Astrocyte of the hippocampus (primary cell): ENCODE results near the gene TXNRD1.
A peak's percentile ranks its signal among the peaks of the same experiment; 100 is the strongest.
"Not testable (repeated sequence)": the region's sequence is repeated elsewhere in the genome, so short reads cannot be mapped to it uniquely, and the experiment has no call there.

Experiments
- DNase-seq: peaks from one replicate; pipeline ENCODE4 v3.0.0; 2011; ENCODE audit warnings: low read depth, low spot score

The TXNRD1 gene

DNA sequence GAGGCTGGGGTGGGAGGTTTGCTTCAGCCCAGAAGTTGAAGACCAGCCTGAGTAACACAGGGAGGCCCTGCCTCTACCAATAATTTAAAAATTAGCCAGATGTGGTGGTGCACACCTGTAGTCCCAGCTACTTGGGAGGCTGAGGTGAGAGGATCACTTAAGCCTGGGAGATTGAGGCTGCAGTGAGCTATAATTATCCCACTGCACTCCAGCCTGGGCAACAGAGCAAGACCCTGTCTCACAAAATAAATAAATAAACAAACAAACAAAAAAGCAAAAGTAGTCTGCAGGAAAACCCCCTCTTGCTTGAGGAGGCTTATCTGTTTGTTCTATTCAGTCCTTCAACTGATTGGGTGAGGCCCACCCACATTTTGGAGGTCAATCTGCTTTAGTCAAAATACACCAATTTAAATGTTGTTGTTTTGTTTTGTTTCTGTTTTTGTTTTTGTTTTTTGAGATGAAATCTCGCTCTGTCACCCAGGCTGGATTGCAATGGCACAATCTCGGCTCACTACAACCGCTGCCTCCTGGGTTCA is 24.9 kb upstream of the TXNRD1 start:
- no peak for DNase-seq

DNA sequence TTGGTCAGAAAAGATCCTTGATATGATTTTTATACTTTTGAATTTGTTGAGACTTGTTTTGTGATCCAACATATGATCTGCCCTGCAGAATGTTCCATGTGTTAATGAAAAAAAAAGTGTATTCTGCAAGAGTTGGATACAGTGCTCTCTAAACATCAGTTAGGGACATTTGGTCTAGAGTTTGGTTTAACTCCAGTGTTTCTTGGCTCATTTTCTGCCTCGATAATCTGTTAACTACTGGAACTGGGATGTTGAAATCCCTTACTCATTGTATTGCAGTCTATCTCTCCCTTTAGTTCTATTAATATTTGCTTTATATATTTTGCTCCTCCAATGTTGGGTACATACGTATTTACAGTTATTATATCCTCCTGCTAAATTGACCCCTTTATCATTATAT is 18.3 kb upstream of the TXNRD1 start:
- peak; percentile 30 for DNase-seq

DNA sequence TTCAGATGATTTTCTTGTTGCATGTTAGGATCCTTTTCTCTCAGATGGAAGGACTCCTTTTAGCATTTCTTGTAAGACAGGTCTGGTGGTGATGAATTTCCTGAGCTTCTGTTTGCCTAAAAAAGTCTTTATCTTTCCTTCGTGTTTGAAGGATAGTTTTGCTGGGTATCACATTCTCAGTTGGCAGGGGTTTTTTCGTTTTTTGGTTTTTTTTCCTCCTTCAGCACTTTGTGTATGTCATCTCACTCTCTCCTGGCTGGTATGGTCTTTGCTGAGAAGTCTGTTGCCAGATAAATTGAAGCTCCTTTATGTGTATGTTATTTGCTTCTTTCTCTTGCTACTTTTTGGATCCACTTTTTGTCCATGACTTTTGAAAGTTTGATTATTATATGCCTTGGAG is 15.6 kb upstream of the TXNRD1 start:
- no peak for DNase-seq

DNA sequence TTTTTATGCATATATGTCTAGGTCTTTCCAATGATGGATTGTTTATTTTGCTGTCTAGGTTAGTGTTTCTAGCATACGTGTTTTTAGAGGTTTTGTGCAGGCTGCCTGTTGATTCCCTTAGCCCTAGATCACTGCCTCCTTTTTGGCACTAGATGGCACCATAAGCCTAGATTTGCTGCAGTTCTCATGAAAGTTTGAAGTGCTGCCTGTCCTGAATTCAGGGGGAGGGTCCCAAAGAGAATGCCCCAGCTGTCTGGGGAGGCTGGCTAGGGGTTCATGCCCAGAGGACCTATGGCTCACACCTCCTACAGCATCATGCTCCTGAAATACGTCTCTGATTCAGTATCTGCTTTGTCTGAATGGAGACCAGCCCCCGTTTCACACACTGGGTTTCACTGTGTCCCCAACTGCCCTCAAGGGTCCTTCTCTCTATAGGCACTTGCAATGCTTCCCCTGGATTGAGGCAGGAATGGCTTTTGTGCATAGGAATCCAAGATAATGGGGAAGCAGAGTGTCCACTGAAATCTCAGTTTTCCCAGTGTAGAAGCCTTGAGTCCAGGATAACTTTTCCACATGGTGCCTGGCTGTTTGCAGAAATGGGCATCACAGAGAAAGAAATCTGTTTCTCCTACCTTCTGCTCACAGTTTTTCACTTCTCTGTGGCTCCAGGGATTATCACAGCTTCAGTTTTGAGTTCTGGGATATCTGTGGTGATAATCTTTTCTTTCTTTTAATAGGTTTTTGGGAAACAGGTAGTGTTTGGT is 14.2 kb upstream of the TXNRD1 start:
- DNase-seq = peak; percentile 79

DNA sequence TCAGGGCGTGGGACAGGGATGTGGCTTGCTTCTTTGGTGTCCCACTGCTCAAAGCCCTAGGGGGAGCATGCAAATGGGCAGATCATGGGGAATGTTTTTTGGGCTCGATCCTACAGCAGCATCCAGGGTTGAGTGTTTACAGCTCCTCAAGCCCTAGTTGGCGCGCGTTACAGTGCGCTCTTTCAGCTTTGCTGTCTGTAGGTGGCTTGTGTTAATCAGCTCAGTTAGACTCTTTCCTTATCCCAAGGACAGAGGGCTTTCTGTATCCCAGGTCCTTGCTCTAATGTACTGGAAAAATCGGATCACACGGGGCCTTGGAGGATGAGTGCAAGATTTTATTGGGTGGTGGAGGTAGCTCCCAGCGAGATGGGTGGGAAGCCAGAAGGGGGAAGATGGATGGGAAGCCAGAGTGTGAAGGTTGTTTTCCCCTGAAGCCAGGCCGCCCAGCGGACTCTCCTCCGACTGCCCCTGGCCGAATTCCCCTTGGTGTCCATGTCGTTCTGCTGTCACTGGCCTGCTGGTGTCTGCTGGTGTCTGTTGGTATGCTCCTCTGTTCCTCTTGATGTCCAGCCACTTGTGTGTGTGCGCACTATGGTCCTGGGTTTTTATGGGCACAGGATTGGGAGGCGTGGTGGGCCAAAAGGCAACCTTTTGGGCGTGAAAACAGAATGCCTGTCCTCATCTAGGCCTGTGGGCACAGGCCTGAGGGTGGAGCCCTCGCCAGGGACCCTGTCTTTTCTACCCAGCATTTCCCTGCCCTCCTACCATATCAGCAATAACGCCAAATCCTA is 10.7 kb upstream of the TXNRD1 start:
- no peak for DNase-seq

DNA sequence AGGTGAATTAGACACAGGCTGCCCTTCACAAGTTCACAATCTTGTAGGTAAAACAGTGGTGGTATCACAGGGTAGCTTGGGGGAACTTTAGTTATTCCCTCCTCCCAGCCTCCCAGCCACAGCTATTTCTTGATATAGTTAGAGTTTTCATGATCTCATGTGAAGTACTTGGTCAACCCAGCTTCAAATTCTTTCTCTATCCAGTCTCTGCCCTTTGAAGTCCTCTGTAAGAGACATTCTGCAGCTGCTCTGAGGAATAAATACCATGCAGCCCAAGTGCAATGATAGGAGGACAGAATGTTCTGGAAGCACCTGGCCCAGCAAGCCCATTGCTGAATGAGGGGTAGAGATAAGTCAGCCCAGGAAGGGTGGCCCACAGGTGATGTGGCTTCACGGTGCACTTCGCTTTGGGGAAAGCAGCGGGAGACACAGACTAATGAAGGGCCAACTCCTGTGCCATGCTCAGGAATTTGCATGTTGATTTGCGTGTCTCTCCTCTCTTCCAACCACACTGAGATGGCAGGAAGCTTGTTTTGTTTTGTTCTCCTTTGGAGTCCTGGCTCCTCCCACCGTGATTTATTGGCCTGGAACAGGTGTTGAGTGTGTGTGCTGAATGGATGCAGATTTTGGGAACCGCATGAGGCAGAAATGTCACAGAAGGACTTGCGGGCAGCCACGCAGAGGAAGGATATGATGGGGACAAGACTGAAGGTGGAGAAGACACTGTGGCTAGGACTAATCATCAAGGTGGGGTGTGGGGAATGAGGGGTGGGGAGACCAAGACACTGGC is 8.0 kb upstream of the TXNRD1 start:
- DNase-seq = no peak

DNA sequence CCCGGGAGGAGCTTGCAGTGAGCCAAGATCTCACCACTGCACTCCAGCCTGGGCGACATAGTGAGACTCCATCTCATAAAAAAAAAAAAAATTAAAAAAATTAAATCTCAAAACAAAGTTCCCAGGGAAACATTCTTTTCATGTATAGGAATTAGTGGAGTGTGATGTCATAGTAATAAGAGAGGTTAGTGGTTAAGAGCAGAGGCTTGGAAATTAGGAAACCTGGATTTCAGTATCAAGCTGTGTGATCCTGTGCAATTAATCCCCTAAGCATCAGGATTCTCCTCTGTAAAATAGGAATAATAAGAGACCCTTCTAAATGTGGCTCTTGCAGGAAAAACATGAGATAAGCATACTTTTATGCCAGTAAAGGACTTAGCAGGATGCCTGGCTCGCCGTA is 3.1 kb upstream of the TXNRD1 start:
- DNase-seq = no peak

DNA sequence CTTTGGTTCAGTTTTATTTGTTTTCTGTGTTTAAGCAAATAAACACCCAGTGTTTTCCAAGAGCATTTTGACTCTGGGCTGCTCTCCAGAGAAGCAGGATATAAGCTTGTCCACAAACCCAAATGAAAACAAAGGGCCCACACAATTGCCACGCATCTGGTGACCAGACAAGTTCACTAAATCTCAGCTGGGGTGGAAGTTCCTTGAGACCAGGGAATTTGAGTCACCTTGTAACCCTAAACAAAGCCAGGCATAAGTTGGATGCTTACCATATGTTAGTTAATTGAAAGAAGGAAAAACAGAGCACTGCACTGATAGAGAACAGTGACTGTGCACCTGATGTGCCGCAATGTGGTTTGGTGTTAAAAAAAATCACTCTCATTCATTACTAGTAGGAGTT is 1.6 kb upstream of the TXNRD1 start:
- DNase-seq = peak; percentile 51

DNA sequence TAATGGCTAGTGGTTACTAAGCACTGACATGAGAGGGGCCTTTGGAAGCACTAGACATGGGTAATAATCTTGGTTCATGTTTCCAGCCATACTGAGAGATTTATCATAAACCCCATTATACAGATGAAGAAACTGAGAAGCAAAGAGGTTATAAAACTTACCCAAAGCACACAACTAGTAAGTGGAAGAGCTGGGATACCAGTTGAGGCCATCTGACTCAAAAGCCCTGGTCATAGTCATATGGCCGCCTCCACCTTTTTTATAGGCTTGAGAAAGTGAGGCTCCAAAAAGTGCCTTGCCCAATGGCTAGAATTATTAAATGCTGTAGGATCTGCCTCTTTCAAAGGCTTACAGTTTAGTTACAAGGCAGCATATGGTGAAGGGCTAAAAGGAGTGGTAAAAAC is 944 bp downstream of the TXNRD1 start:
- DNase-seq = no peak

DNA sequence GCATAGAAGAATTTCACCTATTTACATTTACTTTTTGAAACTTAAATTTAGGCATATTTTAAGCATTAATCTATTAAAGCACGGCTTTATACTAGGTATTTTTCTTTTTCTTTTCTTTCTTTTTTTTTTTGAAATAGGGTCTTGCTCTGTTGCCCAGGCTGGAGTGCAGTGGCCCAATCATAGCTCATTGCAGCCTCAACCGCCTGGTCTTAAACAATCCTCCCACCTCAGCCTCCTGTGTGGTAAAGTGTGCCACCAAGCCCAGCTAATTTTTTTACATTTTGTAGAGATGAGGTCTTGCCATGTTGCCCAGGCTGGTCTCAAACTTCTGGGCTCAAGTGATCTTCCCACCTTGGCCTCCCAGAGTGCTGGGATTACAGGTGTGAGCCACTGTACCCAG is 2.9 kb downstream of the TXNRD1 start:
- not testable (repeated sequence) for DNase-seq

DNA sequence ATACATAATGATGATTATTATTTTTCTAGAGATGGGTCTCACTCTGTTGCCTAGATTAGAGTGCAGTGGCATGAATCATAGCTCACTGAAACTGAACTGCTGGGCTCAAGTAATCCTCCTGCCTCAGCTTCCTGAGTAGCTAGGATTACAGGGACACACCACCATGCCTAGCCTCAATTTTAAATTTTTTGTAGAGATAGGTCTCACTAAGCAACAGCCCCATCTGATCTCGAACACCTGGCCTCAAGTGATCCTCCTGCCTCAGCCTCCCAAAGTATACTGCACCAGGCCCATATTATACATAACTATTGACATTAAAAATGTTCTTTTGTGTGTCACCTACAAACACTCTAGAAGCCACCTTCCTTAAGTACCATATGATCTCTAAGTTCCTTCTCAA is 3.4 kb downstream of the TXNRD1 start:
- DNase-seq = no peak

DNA sequence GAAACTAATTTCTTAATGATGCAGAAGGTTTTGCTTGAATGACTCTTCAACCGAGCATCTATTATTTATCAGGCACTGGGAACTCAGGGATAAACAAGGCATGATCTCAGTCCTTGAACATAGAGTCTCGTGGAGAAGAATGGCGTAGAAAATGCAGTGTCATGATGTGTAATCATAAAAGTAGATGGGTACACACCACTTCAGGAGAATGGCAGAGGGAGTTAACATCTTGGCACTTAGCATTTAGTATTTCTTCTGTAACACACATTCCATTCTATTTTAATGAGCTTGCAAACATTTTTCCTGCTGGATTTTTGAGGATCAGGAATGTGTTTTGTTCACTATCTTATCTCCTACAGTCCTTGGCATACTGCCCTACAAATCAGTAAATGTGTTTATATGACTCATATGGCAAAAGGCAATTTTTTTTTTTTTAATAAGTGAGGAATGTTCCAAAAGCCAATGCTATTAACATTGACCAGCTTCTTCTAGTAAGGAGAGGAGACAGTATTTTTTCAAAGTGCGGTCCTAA is 3.8 kb downstream of the TXNRD1 start:
- DNase-seq = peak; percentile 89

DNA sequence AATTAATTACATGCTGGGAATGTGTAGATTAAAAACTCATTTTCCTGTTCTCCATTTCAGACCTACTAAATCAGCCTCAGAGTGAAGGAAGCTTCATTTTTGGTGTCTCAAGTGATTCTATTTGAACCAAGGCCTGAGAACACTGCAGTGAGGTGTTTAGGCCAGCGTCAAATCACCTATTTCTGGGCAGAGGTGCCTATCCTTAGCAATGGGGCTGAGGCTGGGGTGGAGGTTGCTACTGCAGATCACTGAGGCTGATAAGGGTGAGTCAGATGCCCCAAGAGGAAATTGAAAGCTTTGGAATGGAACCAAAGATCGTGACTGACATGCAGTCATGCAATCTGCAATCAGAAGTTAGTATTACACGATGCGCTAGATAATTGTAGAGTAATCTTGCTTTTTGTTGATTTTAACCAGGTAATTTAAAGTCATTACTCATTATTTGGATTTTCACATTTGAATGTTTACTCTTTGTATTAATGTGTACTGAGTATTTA is 4.4 kb downstream of the TXNRD1 start:
- DNase-seq = peak; percentile 72

DNA sequence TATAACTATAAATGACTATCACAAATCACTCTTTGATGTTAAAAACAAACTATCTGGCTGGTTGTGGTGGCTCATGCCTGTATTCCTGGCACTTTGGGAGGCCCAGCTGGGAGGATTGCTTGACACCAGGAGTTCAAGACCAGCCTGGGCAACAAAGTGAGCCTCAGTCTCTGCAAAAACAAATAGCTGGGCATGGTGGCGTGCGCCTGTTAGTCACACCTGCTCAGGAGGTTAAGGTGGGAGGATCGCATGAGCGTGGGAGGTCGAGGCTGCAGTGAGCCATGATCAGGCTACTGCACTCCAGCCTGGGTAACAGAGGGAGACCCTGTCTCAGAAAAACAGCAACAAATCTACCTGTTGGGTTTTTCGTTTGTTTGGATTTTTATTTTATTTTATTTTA is 5.4 kb downstream of the TXNRD1 start:
- DNase-seq = no peak

DNA sequence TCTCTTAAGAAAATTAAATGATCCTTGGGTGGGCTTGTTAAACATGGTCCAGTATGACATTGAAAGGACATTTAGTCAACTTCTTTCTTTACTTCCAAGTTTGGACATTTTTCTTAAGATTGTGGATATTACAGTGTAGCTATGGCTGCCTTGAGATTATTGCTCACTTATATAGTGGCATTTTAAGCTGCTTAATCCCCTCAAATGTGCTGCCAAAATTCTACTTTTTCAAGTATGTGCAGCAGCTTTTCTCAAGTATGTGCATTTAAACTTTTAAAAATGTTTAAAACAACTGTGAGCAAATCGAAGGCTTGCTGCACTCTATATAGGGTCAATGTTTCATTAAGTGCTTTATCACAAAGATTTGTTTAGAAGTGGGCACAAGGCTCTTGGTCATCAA is 7.4 kb downstream of the TXNRD1 start:
- DNase-seq = no peak

DNA sequence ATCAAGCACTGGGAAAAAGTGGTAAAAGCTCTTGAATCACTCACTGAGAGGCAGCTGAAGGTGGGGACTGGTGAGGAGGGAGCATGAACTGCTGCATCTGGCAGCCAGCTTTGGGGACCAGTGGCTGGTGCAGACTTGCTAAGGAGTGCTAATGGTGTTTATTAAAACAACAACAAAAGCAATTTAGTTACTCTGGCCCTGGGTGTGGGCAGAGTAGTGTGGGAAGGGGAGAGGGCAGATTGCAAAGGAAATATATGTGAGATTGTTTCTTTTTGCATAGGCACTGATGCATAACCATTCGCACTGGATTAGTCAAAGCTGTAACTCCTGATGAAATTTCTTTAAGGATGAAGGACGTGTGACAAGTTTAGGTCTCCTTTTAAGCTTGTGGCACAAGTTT is 8.1 kb downstream of the TXNRD1 start:
- no peak for DNase-seq

DNA sequence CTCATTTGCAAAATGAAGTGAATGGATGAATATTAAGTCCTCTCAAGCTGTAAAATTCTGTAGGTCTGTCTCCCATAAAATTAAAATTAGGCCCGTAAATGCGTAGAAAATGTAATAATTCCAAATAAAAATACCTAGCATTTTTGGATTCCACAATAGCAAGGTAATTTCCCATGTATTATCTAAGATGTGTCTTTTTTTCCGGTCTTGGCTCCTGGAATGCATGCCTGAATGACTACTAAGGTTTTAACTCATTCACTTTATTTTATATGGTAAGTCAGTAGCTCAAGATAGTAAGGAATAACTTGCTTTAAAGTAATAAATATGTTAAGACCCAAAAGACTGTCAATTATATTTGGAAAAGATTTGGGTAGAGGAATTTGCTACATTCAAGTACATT is 11.1 kb downstream of the TXNRD1 start:
- DNase-seq = peak; percentile 20

DNA sequence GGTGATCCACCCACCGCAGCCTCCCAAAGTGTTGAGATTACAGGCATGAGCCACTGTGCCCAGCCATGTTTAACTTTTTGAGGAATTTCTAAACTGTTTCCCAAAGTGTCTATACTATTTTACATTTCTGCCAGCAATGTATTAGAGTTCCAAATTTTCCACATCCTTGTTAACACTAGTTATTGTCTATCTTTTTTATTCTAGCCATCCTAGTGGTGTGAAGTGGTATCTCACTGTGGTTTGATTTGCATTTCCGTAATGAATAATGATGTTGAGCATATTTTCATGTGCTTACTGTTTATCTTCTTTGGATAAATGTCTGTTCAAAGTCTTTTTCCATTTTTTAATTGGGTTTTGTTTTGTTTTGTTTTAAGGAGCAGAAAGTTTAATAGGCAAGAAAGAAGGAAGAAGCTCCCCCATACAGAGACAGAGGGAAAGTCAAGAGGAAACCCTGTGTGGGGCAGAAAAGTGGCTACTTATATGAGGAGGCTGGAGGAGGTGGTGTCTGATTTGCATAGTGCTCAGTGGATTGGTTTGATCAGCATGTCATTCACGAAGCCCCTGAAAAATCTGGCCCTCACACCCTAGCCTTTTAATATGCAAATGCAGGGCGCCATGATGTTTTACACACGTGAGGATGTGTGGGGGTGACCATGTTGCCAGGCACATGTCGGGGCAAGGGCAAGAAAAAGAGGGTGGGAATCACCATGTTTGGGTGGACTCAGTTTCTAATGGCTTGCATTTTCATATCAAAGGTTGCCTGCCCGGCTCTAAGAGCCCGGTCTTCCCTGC is 14.9 kb downstream of the TXNRD1 start:
- DNase-seq = no peak

DNA sequence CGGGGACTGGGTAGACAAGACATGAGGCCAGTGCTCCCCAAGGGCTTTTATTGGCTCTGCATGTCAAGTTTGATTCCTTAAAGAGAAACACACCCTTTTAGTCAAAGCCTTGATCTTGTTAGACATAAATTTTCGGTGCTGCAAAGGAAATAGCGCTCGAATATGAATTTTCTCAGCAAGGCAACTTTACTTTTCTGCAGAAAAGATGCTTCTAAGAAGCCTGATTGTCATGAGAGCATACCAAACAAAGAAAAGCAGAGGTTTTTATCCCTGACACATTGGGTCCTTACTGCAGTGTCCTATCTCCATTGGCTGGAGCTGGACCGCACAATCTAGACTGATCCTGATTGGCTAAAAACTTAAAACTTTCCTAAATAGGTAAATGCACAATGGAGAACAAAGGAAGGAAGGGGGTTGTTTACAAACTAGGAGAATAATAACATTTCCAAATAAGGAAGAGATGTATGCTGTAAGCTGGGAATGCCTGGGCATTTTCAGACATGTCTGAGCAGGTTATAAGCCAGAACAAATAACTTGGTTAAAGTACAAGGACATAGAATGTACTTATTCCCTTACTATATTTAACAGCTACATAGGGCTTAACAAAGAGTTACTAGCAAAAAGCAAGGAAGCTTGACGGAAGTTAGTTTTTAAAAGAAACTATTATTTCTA is 17.2 kb downstream of the TXNRD1 start:
- no peak for DNase-seq

DNA sequence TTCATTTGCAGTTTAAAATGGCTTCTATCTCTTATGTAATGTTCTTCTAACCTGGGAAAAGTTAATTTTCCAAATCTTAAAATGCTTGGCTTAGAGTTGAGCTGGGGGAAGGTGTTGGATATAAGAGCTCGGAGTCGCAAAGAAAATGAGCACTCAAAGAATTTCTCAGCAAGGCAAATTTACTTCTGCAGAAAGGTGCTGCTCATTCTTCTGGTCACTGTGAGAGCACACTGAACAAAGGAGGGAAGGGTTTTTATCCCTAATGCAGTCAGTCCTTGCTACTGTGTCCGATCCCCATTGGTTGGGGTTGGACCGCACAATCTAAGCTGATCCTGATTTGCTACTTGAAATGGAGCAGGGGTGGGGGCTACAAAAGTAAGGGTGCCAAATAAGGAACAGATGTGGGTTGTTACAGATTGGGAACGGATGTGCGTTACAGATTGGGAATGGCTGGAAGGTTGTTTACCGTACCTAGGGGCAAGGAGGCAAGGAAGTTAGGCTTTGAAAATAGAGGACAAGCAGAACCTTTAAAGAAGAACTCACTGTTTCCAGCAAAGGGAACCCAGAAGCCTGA is 19.4 kb downstream of the TXNRD1 start:
- DNase-seq = no peak
